GM20000 (cell line): Measurements from ENCODE around the gene LZTS3.
"Not testable (repeated sequence)": the region's sequence is repeated elsewhere in the genome, so short reads cannot be mapped to it uniquely, and the experiment has no call there.

ENCODE experiments used
- DNase-seq: peaks from one replicate; pipeline ENCODE4 v3.0.0; 2012; ENCODE audit warnings: low spot score
- TF ChIP-seq, protein P1 (sequence below): IDR thresholded peaks from 2 replicates; pipeline ENCODE4 v1.5.1; 2012; ENCODE audit warnings: mild to moderate bottlenecking, control low read depth; ENCODE audit errors: extremely low read depth, missing control alignments

The LZTS3 gene

GRCh38 chr20:3189561-3190131 is 16.3 kb upstream of the LZTS3 start:
- TF ChIP-seq, protein P1, sequence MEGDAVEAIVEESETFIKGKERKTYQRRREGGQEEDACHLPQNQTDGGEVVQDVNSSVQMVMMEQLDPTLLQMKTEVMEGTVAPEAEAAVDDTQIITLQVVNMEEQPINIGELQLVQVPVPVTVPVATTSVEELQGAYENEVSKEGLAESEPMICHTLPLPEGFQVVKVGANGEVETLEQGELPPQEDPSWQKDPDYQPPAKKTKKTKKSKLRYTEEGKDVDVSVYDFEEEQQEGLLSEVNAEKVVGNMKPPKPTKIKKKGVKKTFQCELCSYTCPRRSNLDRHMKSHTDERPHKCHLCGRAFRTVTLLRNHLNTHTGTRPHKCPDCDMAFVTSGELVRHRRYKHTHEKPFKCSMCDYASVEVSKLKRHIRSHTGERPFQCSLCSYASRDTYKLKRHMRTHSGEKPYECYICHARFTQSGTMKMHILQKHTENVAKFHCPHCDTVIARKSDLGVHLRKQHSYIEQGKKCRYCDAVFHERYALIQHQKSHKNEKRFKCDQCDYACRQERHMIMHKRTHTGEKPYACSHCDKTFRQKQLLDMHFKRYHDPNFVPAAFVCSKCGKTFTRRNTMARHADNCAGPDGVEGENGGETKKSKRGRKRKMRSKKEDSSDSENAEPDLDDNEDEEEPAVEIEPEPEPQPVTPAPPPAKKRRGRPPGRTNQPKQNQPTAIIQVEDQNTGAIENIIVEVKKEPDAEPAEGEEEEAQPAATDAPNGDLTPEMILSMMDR: no peak
- DNase-seq: no peak

DNA sequence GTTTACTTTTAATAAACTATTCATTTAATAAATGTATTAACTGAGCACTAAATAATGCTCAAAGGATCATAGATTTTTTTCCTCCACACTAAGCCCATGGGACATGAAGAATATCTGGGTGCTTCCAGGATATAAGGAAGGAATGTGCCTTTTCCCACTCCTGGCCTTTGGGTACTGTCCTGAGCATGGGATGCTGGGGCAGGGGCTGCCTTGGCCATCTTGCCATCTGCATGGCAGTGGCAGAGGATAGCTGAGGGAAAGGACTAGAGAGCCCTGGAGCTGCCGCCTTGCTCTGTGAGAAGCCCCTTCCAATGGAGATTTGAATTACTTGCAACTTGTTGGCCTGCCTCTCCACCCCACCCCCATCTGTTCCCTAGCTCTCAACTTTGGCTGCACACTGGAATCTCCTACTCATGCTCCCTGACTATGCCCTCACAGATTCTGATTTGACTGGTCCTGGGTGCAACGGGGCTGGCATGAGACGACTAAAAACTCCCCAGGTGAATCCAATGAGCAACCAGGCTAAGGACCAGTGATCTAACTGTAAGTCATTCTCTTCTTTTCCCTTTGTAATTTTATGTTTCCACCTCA is 15.6 kb upstream of the LZTS3 start:
- DNase-seq: no peak
- TF ChIP-seq, protein P1: no peak

GRCh38 chr20:3187861-3188260 is 14.5 kb upstream of the LZTS3 start:
- DNase-seq: not testable (repeated sequence)

DNA sequence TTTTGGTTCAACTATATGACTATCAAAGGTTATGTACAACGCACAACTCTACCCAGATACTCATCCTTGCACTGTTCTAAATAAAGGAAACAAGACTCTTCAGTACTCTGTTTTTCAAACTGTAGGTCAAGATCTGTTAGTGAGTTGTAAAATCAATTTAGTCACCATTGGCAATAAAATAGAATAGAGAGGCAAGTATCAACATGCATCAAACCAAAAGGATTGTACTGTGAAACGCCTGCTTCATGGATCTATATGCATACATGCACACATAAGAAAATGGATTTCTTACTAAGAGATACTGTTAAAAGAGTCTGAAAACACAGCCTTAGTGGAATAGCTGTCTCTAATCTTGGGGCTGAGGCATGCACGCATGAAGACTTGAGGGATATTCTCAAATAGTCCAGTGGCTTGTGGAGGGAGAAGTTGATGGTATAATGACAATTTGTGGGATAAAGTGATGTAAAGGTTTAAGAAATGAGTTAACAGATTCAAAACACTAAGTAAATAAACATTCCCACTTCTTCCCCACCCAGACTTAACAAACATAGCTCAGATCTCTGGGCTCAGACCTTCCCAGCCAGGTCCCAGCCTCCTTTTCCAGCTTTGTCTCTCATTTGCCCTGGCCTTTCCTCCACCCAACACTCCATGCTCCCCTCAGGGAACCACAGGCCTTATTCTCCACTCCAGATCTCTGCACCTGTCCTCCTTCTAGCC is 10.7 kb upstream of the LZTS3 start:
- TF ChIP-seq, protein P1: no peak
- DNase-seq: no peak

DNA sequence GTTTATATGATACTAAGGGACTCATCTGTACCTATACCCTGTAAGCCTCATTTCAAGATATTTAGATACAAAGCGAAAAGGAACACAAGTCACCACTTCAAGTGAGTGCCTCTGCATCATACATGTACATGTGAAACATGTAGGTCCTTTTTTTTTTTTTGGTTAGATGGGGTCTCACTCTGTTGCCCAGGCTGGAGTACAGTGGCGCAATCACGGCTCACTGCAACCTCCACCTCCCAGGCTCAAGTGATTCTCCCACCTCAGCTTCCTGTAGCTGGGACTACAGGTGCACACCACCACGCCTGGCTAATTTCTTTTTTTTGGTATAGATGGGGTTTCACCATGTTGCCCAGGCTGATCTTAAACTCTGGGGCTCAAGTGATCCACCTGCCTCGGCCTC is 9.1 kb upstream of the LZTS3 start:
- DNase-seq: not testable (repeated sequence)

DNA sequence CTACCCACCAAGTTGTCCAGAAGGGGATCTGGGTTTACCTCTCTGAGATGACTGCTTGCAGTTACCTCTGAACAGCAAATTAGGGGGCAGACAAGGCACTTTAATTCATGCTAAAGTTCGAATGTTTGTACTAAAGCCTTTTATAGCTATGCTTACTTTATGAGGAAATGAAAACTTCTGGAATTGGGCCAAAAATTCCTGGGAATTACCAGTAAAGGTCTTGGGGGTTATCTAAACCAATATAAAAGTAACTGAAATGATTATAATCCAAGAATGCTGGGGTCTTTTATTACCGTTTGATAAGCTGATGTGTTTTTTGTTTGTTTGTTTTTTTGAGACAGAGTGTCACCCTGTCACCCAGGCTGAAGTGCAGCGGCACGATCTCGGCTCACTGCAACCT is 7.9 kb upstream of the LZTS3 start:
- no peak for DNase-seq
- TF ChIP-seq, protein P1: no peak

- DNase-seq: no peak
- TF ChIP-seq, protein P1: no peak
These were observed 7.0 kb upstream of the LZTS3 start for GRCh38 chr20:3180319-3180718.

- no peak for DNase-seq
- TF ChIP-seq, protein P1: no peak
These were observed 4.6 kb upstream of the LZTS3 start for GRCh38 chr20:3177746-3178485.
